ENCODE data around the gene SPEM3.

The SPEM3 gene

GRCh38 chr17:7442142-7442541, 13.5 kb downstream of the SPEM3 start:
- Histone ChIP-seq H3K36me3 (ENCODE audit: insufficient read depth, low read length) (no peaks in the 10 kb centered on the region), H3K4me3 (ENCODE audit: low read length, poor library complexity, severe bottlenecking) (no peak overlapping the region), H3K9me3 (ENCODE audit: insufficient read depth, low read depth, low read length) (no peaks in the 10 kb centered on the region), H3K9ac (ENCODE audit: low read depth, low read length, poor library complexity, severe bottlenecking) (no peak overlapping the region), H3K79me2 (ENCODE audit: insufficient read depth, low read length) (peaks cover 28% of the 10 kb centered on the region; the same call in 1 of the 2 replicates), H2AFZ (ENCODE audit: low read length) (no peak overlapping the region), H3K27me3 (ENCODE audit: insufficient read depth, low read length, poor library complexity, severe bottlenecking) (no peaks in the 10 kb centered on the region), H3F3A (ENCODE audit: low read depth) (no peaks in the 10 kb centered on the region; the same call in 1 of the 2 replicates), H3K4me1 (ENCODE audit: insufficient read depth, low read length, poor library complexity, severe bottlenecking) (peaks cover 30% of the 10 kb centered on the region), H3K9me2 (replicated peaks; ENCODE audit: low read depth, low read length) (no peaks in the 10 kb centered on the region), H3K4me2 (ENCODE audit: low read depth, low read length, poor library complexity, severe bottlenecking) (no peak overlapping the region), H4K20me1 (ENCODE audit: insufficient read depth, low read length, poor library complexity, severe bottlenecking) (peaks cover 9% of the 10 kb centered on the region)
- TF ChIP-seq, protein P1, sequence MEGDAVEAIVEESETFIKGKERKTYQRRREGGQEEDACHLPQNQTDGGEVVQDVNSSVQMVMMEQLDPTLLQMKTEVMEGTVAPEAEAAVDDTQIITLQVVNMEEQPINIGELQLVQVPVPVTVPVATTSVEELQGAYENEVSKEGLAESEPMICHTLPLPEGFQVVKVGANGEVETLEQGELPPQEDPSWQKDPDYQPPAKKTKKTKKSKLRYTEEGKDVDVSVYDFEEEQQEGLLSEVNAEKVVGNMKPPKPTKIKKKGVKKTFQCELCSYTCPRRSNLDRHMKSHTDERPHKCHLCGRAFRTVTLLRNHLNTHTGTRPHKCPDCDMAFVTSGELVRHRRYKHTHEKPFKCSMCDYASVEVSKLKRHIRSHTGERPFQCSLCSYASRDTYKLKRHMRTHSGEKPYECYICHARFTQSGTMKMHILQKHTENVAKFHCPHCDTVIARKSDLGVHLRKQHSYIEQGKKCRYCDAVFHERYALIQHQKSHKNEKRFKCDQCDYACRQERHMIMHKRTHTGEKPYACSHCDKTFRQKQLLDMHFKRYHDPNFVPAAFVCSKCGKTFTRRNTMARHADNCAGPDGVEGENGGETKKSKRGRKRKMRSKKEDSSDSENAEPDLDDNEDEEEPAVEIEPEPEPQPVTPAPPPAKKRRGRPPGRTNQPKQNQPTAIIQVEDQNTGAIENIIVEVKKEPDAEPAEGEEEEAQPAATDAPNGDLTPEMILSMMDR (conservative IDR thresholded peaks at IDR 0.05; ENCODE audit: low read length): no peak
- TF ChIP-seq EZH2phosphoT487 (IDR thresholded peaks at IDR 0.05; ENCODE audit: borderline replicate concordance): no peak

DNA sequence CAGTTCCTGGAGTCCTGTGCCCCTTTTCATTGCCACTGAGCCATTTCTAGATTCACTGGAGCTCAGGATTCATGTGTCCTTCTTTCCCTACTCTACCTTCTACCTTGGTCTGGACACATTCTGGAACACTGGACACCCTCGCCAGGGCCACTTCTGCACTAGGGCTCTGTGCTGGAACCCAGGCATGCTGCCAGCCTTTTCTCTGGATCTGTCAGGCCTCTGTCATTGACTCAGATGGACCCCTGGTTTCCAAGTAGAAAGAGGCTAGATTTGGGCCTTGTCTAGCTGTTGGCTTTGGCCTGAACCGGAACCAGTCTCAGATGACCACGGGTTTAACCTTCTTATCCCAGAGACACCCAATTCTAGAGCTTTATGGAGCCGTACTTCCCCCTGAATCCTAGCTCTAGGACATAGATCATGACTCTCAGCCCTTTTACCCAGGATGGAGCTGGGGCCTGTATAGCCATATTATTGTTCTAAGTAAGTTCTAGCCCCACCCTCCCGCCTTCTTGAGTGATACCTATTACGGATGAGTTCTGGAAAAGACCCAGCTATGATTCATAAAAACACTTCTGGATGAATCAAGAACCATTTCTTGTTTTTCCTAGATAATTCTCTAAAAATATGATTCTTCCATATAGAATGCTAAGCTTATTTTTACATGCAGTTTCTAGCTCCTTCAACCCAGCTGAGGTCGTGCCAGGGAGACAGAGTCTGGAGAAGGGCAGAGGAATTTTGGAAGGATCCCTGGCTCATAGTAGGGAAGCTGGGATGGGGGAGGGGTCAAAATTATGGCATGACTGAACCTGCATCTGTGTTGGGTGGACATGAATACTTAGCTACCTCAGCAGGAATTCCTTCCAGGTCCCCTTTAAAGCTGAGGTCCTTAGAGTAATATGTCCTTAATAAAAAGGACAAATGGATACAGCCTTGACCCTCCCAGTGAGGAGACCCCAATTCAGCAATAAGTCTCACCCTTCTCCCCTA, 15.1 kb downstream of the SPEM3 start:
- H3K9me3 ChIP-seq (ENCODE audit: insufficient read depth, low read depth, low read length): no peaks in the 10 kb centered on the region
- no peaks in the 10 kb centered on the region for H3F3A ChIP-seq (ENCODE audit: low read depth)
- H3K9ac ChIP-seq (ENCODE audit: low read depth, low read length, poor library complexity, severe bottlenecking): peak overlapping the region; percentile 60
- peak overlapping the region; percentile 69 for H3K4me2 ChIP-seq (ENCODE audit: low read depth, low read length, poor library complexity, severe bottlenecking)
- no peak for TF ChIP-seq EZH2phosphoT487 (IDR thresholded peaks at IDR 0.05; ENCODE audit: borderline replicate concordance)
- TF ChIP-seq, protein P1 (conservative IDR thresholded peaks at IDR 0.05; ENCODE audit: low read length): no peak
- H3K27me3 ChIP-seq (ENCODE audit: insufficient read depth, low read length, poor library complexity, severe bottlenecking): no peaks in the 10 kb centered on the region
- no peaks in the 10 kb centered on the region for H3K9me2 ChIP-seq (replicated peaks; ENCODE audit: low read depth, low read length)
- H2AFZ ChIP-seq (ENCODE audit: low read length): no peak overlapping the region
- H3K4me1 ChIP-seq (ENCODE audit: insufficient read depth, low read length, poor library complexity, severe bottlenecking): peaks cover 17% of the 10 kb centered on the region
- H3K36me3 ChIP-seq (ENCODE audit: insufficient read depth, low read length): no peaks in the 10 kb centered on the region
- H4K20me1 ChIP-seq (ENCODE audit: insufficient read depth, low read length, poor library complexity, severe bottlenecking): no peaks in the 10 kb centered on the region
- no peak overlapping the region for H3K4me3 ChIP-seq (ENCODE audit: low read length, poor library complexity, severe bottlenecking)
- H3K79me2 ChIP-seq (ENCODE audit: insufficient read depth, low read length): peaks cover 12% of the 10 kb centered on the region; the same call in 1 of the 2 replicates

GRCh38 chr17:7444682-7445618, 16.3 kb downstream of the SPEM3 start, which contains the start of gene CHRNB1:
Gene CHRNB1 (plus strand): TSS chr17:7445061. CDS start chr17:7445128, 67 bp downstream.
- TF ChIP-seq, protein P1 (conservative IDR thresholded peaks at IDR 0.05; ENCODE audit: low read length): no peak
- no peak for TF ChIP-seq EZH2phosphoT487 (IDR thresholded peaks at IDR 0.05; ENCODE audit: borderline replicate concordance)
- H3K9me3 ChIP-seq (ENCODE audit: insufficient read depth, low read depth, low read length): no peaks in the 10 kb centered on the region
- H3K27me3 ChIP-seq (ENCODE audit: insufficient read depth, low read length, poor library complexity, severe bottlenecking): no peaks in the 10 kb centered on the region
- H2AFZ ChIP-seq (ENCODE audit: low read length): peak within 1 kb of the TSS; percentile 86
- H3K4me2 ChIP-seq (ENCODE audit: low read depth, low read length, poor library complexity, severe bottlenecking): peak within 1 kb of the TSS; percentile 69
- H3K4me3 ChIP-seq (ENCODE audit: low read length, poor library complexity, severe bottlenecking): peak within 1 kb of the TSS; percentile 73
- H3K9me2 ChIP-seq (replicated peaks; ENCODE audit: low read depth, low read length): no peaks in the 10 kb centered on the region
- H3K79me2 ChIP-seq (ENCODE audit: insufficient read depth, low read length): peaks cover under 1% of the 10 kb centered on the region; the same call in 1 of the 2 replicates
- H4K20me1 ChIP-seq (ENCODE audit: insufficient read depth, low read length, poor library complexity, severe bottlenecking): no peaks in the 10 kb centered on the region
- H3F3A ChIP-seq (ENCODE audit: low read depth): no peaks in the 10 kb centered on the region
- peaks cover 12% of the 10 kb centered on the region for H3K4me1 ChIP-seq (ENCODE audit: insufficient read depth, low read length, poor library complexity, severe bottlenecking)
- peak within 1 kb of the TSS; percentile 60 for H3K9ac ChIP-seq (ENCODE audit: low read depth, low read length, poor library complexity, severe bottlenecking)
- no peaks in the 10 kb centered on the region for H3K36me3 ChIP-seq (ENCODE audit: insufficient read depth, low read length)
